ENCODE measurements around the gene HRCT1. TPM values are rescaled to one million over a fixed set of nuclear protein-coding genes. Genes with fewer than 3 reads are reported as not detected.

HRCT1 gene
- total RNA-seq, 1 donor from 2014 or later, result 6.2 TPM

GRCh38 chr9:35859990-35860339, 46.0 kb upstream of the HRCT1 start:
- intact Hi-C loops (cut with micrococcal nuclease), result no loop called here
- TF ChIP-seq CTCF (IDR thresholded peaks at IDR 0.05; ENCODE audit: borderline replicate concordance), result no peak
- H3K4me1 ChIP-seq, result peaks cover 35% of the 10 kb centered on the region
- no peaks in the 10 kb centered on the region for H3K36me3 ChIP-seq
- no peak overlapping the region for H3K27ac ChIP-seq (replicated peaks)
- no peak for DNase-seq
- H3K4me3 ChIP-seq, result no peak overlapping the region
- H3K9me3 ChIP-seq (replicated peaks), result no peaks in the 10 kb centered on the region
- no peaks in the 10 kb centered on the region for H3K27me3 ChIP-seq (ENCODE audit: low read depth)

GRCh38 chr9:35861161-35861897, 44.7 kb upstream of the HRCT1 start:
- no peak for DNase-seq
- Histone ChIP-seq H3K36me3 (no peaks in the 10 kb centered on the region), H3K27me3 (ENCODE audit: low read depth) (no peaks in the 10 kb centered on the region), H3K4me3 (no peak overlapping the region), H3K27ac (replicated peaks) (no peak overlapping the region), H3K4me1 (peaks cover 35% of the 10 kb centered on the region), H3K9me3 (replicated peaks) (no peaks in the 10 kb centered on the region)
- TF ChIP-seq CTCF (IDR thresholded peaks at IDR 0.05; ENCODE audit: borderline replicate concordance), result no peak
- intact Hi-C loops (cut with micrococcal nuclease), result no loop called here

- intact Hi-C loops (cut with micrococcal nuclease), result no loop called here
- DNase-seq, result no peak
- no peak overlapping the region for H3K4me3 ChIP-seq
- TF ChIP-seq CTCF (IDR thresholded peaks at IDR 0.05; ENCODE audit: borderline replicate concordance), result no peak
- H3K27me3 ChIP-seq (ENCODE audit: low read depth), result no peaks in the 10 kb centered on the region
- H3K9me3 ChIP-seq (replicated peaks), result no peaks in the 10 kb centered on the region
- no peaks in the 10 kb centered on the region for H3K36me3 ChIP-seq
- H3K4me1 ChIP-seq, result peaks cover 35% of the 10 kb centered on the region
- H3K27ac ChIP-seq (replicated peaks), result no peak overlapping the region
Measured at GRCh38 chr9:35862328-35862727, 43.7 kb upstream of the HRCT1 start.

GRCh38 chr9:35863583-35863982, 42.4 kb upstream of the HRCT1 start:
- intact Hi-C loops (cut with micrococcal nuclease), result no loop called here
- DNase-seq, result no peak
- no peaks in the 10 kb centered on the region for H3K36me3 ChIP-seq
- TF ChIP-seq CTCF (IDR thresholded peaks at IDR 0.05; ENCODE audit: borderline replicate concordance), result no peak
- H3K4me1 ChIP-seq, result peaks cover 35% of the 10 kb centered on the region
- no peak overlapping the region for H3K27ac ChIP-seq (replicated peaks)
- peaks cover 5% of the 10 kb centered on the region for H3K27me3 ChIP-seq (ENCODE audit: low read depth)
- H3K4me3 ChIP-seq, result no peak overlapping the region
- no peaks in the 10 kb centered on the region for H3K9me3 ChIP-seq (replicated peaks)

GRCh38 chr9:35864695-35865255, 41.2 kb upstream of the HRCT1 start:
- intact Hi-C loops (cut with micrococcal nuclease), result no loop called here
- H3K27me3 ChIP-seq (ENCODE audit: low read depth), result peaks cover 11% of the 10 kb centered on the region
- no peaks in the 10 kb centered on the region for H3K9me3 ChIP-seq (replicated peaks)
- no peak for TF ChIP-seq CTCF (IDR thresholded peaks at IDR 0.05; ENCODE audit: borderline replicate concordance)
- no peaks in the 10 kb centered on the region for H3K36me3 ChIP-seq
- no peak overlapping the region for H3K27ac ChIP-seq (replicated peaks)
- peaks cover 28% of the 10 kb centered on the region for H3K4me1 ChIP-seq
- DNase-seq, result no peak
- no peak overlapping the region for H3K4me3 ChIP-seq

All from left ventricle myocardium inferior (tissue), 1 donor.